NCI-H187 treated with DMSO at 0.1 percent for 48 hours (cell line): Measurements from ENCODE around the gene LIMS1.
A peak's percentile ranks its signal among the peaks of the same experiment; 100 is the strongest.

ENCODE experiments used
- DNase-seq: peaks from one replicate; lab custom pipeline; 2025; lab: John Stamatoyannopoulos, UW

The LIMS1 gene

GRCh38 chr2:108615480-108616090 is 81.3 kb downstream of the LIMS1 start:
- no peak for DNase-seq

GRCh38 chr2:108616318-108616717 is 82.0 kb downstream of the LIMS1 start:
- no peak for DNase-seq

DNA sequence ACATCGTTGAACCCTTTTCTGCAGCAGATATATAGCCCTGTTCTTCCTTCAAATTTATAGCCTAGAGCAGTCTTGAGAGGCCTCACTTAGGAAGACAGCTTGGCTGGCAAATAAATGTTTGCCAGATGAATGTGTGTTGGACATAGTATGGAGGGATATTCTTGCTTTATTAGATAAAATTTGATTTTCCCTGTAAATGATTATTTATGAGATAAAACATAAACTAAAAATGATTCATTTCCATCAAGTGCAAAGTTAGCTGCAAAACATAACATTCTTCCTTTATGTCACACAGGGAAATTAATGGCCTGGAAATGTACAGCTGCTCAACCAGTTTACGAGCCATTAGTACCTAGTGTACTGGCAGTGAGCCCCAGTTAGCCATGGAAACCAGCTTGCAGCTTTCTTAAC is 82.5 kb downstream of the LIMS1 start:
- no peak for DNase-seq

- DNase-seq, result no peak
Measured at GRCh38 chr2:108617617-108618016, 83.3 kb downstream of the LIMS1 start.

GRCh38 chr2:108619925-108620620 is 85.8 kb downstream of the LIMS1 start:
- DNase-seq, result no peak

DNA sequence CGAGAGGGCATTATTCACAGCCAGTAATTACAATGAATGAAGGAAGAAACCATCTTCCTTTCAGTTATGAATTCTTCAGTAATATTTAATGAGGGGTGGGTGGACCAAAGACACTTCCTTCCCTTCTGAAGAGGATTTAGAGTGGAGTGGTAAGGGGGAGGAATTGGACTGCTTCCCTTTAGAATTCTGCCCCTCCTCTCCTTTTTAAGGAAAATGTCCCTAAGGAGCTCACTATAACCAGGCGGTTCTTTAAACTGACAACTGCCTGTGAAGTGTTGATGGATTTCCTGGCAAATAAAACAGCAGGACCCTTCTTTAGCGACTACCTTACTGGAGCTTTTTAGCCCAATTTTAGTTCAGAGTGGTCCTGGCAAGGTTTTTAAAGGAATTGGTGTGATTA is 86.4 kb downstream of the LIMS1 start:
- DNase-seq, result no peak

- DNase-seq, result no peak
Measured at GRCh38 chr2:108621087-108621559, 86.9 kb downstream of the LIMS1 start.

DNA sequence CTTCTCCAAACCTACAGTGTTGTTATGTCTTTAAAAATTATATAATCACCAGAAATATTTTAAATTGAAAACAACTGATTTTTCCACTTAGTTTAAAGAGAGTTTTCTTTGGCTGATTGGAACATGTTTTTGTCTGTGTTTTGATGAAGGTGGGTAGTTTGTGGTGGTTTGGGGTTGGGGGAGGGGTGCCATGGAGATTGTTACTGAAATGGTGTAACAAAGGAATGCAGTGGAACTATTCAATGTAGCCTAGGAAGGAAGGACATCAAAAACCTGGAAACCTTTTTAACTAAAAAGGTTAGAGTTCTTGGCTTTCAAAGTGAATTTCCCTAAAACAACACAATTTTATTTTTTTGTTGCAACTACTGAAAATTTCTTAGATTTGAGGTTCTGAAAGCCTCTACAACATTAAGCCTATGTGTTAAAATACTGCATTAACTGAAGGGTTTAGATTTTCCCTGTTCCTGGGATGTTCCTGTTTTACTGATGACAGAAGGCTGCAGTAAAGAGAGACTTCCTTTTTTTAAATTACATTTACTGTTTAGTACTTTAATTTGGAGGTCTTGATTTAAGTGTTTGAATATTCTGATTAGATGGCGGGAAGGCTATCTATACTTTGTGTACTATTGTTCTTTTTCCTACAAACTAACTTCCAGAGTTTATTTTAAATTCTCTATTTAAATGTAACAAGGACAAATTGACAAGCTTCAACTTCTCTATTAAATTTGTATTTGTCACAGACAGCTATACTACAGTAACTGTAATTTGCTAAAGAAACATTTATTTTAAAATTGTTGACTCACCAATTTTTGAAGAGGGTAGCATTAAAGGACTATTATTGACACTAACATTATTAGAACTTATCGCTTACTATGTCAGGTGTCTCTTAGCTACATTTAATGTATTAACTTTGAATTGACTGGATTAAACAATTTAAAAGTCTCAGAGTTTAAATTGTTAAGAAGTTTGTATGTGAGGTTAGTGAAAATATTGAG is 87.7 kb downstream of the LIMS1 start:
- no peak for DNase-seq

- DNase-seq, result no peak
Measured at GRCh38 chr2:108623616-108624015, 89.3 kb downstream of the LIMS1 start.

- no peak for DNase-seq
Measured at GRCh38 chr2:108625186-108625827, 91.0 kb downstream of the LIMS1 start.

DNA sequence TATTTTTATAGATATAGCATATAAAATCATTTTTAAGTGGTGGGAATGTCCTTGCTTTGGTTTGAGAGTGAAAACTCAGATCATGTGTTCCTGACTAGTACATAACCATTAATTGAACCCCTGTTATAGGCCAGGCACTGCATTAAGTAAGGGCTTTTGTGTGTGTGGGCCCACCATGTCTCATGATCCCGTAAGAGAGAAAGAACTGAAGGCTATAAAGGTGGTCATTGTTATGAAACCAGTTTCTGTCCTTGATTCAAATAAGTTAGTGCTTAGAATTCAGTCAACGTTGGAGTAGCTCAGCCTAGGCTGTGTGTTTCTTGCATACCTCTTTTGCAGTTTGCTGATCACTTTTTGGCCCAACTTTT is 91.5 kb downstream of the LIMS1 start:
- no peak for DNase-seq

GRCh38 chr2:108626995-108627394 is 92.7 kb downstream of the LIMS1 start:
- DNase-seq, result no peak

- no peak for DNase-seq
Measured at GRCh38 chr2:108627911-108628567, 93.8 kb downstream of the LIMS1 start.

DNA sequence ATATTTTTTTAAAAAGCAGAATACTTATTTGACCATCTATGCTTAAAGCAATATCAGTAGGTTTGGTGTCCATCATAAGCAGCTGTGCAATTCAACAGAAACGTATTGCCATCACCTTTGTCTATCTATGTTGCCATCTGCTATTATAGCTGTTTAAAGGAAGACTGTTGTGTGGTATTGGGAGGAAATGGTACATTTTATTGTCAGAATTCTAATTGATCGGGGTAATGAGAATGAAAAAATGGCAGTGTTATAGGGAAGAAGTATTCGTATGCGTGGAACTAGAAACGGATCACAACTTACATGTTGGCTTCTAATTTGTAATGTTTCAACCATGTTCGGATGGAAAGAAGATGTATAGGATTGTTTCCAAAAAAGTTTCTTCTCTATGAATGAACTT is 94.7 kb downstream of the LIMS1 start:
- no peak for DNase-seq

- DNase-seq, result no peak
Measured at GRCh38 chr2:108629417-108629816, 95.1 kb downstream of the LIMS1 start.

DNA sequence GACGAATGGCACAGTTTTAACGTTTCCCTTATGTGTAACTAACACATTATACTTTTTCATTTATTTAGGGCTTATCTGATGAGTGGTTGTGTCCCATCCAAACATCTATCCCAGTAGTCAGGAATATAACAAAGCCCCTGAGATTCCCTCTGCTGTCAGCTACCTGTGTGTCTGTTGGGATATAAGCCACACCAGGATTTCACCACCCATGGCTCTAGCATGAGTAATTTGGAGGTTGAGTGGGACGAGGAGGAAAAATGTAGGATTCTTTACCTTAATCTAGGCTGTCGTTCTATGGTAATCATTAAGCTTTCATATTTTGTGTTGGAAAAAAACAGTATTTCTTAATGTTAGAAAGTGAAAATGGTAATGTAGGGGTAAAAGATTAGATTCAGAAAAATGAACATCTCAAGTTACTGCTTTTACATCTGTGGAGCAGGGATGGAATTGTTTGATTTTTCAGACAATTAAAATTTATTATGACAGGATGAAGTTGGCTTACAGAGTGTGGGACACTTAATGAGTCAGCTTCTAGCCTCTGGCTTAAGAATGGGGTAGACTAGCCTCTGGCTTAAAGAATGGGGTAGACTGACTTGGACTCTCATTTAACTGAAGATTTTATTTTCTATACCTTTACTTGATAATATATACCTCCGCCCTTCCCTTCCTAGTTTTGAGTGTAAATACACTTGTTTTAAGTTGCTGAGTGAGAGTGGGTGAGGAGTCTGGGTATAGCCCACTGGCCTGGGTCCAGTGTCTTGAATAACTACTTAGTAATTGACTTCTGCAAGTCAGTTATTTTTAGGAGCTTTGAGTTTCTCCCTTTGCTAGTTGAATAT is 96.5 kb downstream of the LIMS1 start:
- DNase-seq, result no peak

DNA sequence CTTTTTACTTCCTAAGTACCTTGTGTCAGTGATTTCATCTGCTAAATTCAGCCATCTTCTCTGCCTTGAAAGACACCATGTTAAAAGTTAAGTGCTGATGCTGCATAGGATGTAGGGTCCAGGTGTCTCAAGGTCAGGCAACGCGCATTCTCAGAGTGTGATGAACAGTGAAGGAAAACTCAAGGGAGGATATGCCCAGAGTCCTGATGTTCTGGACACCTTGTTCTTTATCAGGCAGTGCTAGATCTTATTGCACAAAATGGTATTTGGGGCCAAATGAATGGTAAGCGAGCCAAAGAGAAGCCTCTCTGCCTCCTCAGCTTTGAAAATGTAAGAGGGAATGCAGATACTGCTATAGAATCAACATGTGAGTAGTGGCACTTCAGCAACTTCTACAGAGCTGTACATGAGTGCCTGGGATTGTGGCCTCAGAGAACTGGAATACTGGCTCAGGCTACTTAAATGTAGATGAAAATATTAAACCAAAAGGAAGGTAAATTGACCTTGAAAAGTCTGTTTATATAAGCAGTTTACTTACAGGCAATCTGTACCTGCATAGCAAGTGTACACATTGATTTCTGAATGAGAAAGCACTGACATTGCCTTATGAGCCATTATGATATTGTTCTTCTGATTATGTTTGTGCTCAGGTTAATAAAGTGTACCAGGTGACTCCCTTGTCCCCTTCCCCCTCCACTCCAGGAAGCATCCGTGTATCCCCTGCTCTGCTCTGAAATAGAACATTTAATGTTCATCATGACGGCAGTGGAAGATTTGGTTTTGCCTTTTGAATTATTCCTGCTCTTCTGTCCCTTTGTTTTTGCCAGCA is 98.3 kb downstream of the LIMS1 start:
- peak; percentile 73 for DNase-seq

GRCh38 chr2:108633409-108633808 is 99.1 kb downstream of the LIMS1 start:
- DNase-seq, result no peak

DNA sequence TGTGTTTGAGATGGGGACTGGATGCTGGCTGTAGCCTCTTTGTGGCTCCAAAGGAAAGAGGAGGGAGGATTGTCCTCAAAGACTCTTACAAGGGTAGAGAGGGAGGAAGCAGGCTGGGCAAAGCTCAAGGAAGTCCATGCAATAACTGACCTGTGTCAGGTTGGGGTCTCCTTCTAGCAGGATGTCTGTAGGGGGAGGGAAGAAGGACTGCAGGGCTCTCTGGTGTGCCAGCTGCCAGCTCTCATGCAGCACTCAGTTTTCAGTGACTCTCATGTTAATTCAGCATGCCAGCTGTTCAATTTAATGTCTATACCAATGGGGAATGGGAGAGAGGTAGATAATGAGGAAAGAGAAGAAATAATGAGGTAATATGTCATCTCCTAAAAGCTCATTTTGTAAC is 99.7 kb downstream of the LIMS1 start:
- no peak for DNase-seq
